ENCODE data around the gene TMEM88. TPM values are rescaled to one million over a fixed set of nuclear protein-coding genes. Genes with fewer than 3 reads are reported as not detected.
"Not testable (repeated sequence)": the region's sequence is repeated elsewhere in the genome, so short reads cannot be mapped to it uniquely, and the experiment has no call there.

The TMEM88 gene
- total RNA-seq, 1 donor from 2014 or later, result 4.5 TPM

- peak; percentile 50 for DNase-seq
Observed at GRCh38 chr17:7856011-7856810, 1.3 kb downstream of the TMEM88 start.

GRCh38 chr17:7856811-7857712 lies 2.2 kb downstream of the TMEM88 start, which contains the start of gene NAA38:
TSS of gene NAA38 (minus strand) at chr17:7857559. CDS start at chr17:7857463, 96 bp downstream.
- DNase-seq, result peak; percentile 100

- peak; percentile 98 for DNase-seq
Observed at GRCh38 chr17:7857713-7858521, 3.1 kb downstream of the TMEM88 start, which contains the start of gene CYB5D1. TSS of gene CYB5D1 (plus strand) at chr17:7858003. CDS start at chr17:7858135, 132 bp downstream.

GRCh38 chr17:7858522-7858810 lies 3.6 kb downstream of the TMEM88 start:
- peak; percentile 50 for DNase-seq

- DNase-seq, result no peak
Observed at GRCh38 chr17:7859028-7859427, 4.2 kb downstream of the TMEM88 start.

- peak; percentile 87 for DNase-seq
Observed at GRCh38 chr17:7862692-7863437, 8.0 kb downstream of the TMEM88 start.

DNA sequence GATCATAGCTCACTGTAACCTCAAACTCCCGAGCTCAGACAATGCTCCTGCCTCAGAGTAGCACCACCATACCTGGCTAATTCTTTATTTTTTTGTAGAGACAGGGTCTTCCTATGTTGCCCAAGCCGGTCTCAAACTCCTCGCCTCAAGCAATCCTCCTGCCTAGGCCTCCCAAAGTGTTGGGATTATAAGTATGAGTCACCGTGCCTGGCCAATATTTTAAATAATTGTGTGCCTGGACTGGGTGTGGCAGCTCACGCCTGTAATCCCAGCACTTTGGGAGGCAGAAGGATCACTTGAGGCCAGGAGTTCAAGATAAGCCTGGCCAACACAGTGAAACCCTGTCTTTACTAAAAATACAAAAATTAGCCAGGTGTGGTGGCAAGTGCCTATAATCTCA lies 9.5 kb downstream of the TMEM88 start:
- not testable (repeated sequence) for DNase-seq

GRCh38 chr17:7864995-7865650 lies 10.3 kb downstream of the TMEM88 start:
- no peak for DNase-seq

DNA sequence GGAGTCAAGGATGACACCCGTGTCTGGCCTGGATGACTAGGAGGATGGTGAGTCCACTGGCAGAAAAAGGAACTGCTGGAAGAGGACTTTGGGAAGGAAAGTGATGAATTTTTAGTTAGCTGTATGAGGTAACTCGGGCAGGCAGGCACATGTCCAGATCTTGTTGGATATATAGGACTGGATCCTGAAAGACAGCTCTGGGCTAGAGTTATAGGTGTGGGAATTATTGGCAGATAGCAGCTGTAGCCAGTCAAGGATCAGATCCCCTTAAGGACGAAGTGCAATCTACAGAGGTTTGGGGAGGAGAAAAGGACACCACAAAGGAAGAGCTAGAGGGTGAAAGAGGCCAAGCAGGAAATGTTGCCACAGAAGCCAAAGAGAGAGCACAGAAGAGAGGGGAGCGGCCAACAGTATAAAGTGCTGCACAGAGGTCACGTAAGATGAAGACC lies 13.0 kb downstream of the TMEM88 start:
- no peak for DNase-seq

- DNase-seq, result no peak
Observed at GRCh38 chr17:7873051-7873450, 18.2 kb downstream of the TMEM88 start.

- no peak for DNase-seq
Observed at GRCh38 chr17:7875804-7876370, 21.0 kb downstream of the TMEM88 start.

DNA sequence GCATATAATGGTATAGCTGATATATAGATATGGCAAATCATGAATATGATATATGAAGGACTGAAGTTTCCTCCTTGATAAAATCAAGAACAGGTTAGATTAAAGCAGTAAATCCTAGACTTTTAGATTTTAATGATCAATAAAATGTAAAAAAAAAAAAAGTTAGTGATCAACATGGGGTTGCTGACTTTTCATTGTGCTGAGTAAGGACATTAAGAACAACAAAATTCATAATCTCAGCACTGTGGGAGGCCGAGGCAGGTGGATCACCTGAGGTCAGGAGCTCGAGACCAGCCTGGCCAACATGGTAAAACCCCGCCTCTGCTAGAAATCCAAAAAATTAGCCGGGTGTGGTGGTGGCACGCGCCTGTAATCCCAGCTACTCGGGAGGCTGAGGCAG lies 23.4 kb downstream of the TMEM88 start:
- no peak for DNase-seq

DNA sequence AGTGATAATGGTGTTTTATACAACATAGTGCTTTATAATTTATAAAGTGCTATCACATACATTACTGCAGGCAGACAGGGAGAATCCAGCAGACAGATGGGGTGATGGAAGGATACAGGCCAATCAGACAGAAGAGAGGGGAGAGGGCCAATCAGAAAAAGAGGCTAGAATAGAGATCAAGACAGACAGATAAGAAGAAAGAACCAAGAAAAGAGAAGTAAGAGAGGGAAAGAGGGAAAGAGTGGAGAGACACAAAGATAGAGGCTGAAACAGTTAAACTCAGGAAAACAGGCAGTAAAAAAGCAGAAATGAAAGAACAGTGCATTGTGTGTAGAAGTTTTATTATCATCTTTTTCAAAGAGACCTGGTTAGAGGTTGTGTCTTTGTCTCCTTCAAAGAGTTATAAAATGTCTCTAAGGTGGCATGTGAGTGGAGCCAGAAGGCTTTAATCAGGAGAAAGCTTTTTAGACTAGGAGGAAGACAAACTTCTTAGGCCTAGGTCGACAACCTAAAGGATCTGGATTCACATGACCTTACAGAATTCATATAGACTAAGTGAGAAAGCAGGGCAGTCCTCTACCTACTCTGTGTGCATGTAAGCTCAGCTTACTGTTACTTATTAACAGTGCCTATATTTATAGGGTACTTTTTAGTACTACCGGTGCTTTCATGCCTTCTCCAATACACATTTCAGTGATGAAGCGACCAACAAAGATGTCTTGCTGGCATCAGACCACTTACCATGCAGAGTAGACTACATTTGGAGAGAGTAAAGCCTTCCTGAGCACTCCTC lies 25.4 kb downstream of the TMEM88 start:
- DNase-seq, result no peak

DNA sequence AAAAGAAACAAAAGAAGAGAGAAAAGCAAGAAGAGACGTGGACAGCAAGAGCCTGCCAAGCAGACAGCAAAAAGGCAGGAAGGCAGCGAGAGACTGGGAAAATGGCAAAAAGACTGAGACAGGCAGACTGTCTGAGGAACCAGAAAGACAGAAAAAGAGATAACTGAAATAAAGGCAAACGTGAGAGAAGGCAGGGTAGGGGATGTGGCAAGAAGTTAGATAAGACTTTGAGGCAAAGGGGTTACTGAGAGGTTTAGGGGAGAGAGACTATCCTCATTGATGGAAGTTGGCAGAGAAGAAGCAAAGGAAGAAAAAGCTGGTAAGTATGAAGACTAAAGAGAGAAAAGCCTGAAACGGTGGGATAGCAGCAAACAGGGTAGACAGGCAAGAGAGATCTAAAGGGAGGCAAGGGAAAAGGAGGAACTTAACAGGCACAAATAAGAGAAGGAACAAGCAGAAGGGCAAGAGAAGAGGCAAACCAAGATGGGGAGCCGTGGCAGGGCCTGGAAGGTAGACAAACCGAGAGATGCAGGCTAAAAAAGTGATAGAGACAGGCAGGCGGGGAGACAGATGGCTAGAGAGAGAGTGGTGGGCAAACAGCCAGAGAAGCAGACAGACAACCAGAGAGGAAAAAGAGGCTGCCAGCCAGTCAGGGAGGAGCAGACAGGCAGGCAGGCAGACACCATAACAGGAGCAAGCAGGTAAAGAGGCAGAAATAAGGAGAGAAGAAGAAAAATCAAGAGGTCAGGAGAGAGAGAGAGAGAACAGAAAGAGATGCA lies 26.6 kb downstream of the TMEM88 start:
- DNase-seq, result peak; percentile 55

- no peak for DNase-seq
Observed at GRCh38 chr17:7882068-7882467, 27.2 kb downstream of the TMEM88 start.

- no peak for DNase-seq
Observed at GRCh38 chr17:7882629-7883028, 27.8 kb downstream of the TMEM88 start.

GRCh38 chr17:7883781-7884386 lies 29.0 kb downstream of the TMEM88 start:
- DNase-seq, result peak; percentile 65

DNA sequence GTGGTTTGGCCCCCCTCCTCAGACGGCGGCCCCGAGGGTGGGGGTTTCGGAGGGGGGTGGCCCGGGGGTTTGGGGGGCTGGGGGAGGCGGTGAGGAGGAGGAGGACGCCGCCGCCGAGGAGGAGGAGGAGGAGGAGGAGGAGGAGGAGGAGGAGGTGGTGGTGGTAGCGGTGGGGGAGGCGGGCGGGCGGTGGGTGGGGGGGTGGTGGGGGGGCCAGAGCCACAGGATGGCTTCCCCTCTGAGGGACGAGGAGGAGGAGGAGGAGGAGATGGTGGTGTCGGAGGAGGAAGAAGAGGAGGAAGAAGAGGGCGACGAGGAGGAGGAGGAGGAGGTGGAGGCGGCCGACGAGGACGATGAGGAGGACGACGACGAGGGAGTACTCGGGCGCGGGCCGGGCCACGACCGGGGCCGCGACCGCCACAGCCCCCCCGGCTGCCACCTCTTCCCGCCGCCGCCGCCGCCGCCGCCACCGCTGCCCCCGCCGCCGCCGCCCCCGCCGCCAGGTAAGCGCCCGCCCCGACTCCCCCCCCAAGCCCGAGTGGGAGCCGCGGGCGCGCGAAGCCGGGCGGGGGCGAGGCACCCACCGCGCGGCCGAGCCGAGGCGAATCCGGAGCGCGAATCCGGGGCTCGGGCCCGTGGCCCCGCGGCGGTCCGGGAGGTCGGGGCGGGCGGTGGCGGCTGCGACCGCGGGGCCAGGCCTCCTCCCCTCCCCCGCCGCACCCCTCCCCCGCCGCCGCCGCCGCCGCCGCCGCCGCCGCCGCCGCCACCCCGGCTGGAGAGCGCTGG lies 29.9 kb downstream of the TMEM88 start:
- DNase-seq, result no peak

All from tongue (tissue), 2 donors.